ENCODE results near the gene CNPY2. TPM values are rescaled to one million over a fixed set of nuclear protein-coding genes. Genes with fewer than 3 reads are reported as not detected.

CNPY2 gene
- total and polyA plus RNA-seq, 2 of the 13 experiments (the other 11 are each of a cell fraction or from before 2014, with no cell fraction given), result 285 to 356 TPM

DNA sequence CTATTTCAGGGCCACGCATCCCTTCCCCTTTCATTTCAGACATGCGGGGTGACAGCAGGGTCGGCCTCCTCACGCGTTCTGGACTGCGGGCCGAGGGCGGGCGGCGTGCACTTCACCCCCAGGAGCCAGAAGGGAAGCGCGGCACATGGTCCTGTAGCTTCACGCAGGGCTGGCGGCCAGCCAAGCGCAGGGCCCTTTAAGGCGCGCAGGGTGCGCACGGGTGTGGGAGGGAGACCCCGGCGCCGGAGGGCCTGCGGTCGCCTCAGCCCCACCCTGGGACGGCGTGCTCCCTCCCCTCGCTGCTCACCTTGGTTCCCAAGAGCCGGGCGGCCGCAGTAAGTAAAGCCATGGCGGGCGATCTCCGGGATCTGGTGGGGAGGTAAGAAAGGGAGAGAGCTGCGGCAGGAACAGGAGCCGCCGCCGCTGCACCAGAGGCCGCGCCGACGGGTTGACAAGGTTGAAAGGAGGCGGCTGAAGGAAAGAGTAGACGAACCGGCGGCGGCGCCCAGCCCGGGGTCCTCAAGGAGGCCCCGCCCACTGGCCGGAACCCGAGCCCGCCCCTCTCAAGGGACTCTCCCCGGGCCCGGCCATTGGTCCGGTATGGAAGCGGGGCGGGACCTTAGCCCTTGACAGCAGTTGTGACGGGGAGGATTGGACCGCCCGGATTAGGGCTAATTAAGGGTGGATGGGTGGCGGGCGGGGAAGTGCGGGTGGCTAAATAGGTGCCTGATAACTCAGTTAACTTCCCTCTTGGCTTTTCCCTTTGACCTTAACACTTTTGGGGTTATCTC, 15.7 kb downstream of the CNPY2 start, which contains the start of gene CS (continued):
- TF ChIP-seq, protein P1, sequence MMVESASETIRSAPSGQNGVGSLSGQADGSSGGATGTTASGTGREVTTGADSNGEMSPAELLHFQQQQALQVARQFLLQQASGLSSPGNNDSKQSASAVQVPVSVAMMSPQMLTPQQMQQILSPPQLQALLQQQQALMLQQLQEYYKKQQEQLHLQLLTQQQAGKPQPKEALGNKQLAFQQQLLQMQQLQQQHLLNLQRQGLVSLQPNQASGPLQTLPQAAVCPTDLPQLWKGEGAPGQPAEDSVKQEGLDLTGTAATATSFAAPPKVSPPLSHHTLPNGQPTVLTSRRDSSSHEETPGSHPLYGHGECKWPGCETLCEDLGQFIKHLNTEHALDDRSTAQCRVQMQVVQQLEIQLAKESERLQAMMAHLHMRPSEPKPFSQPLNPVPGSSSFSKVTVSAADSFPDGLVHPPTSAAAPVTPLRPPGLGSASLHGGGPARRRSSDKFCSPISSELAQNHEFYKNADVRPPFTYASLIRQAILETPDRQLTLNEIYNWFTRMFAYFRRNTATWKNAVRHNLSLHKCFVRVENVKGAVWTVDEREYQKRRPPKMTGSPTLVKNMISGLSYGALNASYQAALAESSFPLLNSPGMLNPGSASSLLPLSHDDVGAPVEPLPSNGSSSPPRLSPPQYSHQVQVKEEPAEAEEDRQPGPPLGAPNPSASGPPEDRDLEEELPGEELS (CRISPR knock-in tag; IDR thresholded peaks at IDR 0.05), result no peak
- TF ChIP-seq ZNF766 (CRISPR knock-in tag; IDR thresholded peaks at IDR 0.05; ENCODE audit: borderline replicate concordance) (no peak), SOX5 (CRISPR knock-in tag; IDR thresholded peaks at IDR 0.05; ENCODE audit: borderline replicate concordance) (no peak), DR1 (CRISPR knock-in tag; IDR thresholded peaks at IDR 0.05) (peak; percentile 71), HMGXB4 (CRISPR knock-in tag; IDR thresholded peaks at IDR 0.05; ENCODE audit: borderline replicate concordance in 1 of 2, low read depth in 1 of 2) (peak; percentile 46 to 78; a peak in 3 of 4 replicates), TBX3 (IDR thresholded peaks at IDR 0.05; ENCODE audit: borderline replicate concordance) (peak; percentile 67; the same call in 1 of the 2 replicates), ZNF235 (CRISPR knock-in tag; IDR thresholded peaks at IDR 0.05; ENCODE audit: borderline replicate concordance) (peak; percentile 59; the same call in 1 of the 2 replicates), ZBTB38 (CRISPR knock-in tag; IDR thresholded peaks at IDR 0.05) (0 out of 2 replicates have a peak, but pooled peaks have one; percentile 23), MXD4 (CRISPR knock-in tag; IDR thresholded peaks at IDR 0.05) (peak; percentile 79), ZNF720 (CRISPR knock-in tag; IDR thresholded peaks at IDR 0.05) (no peak), CBX1 (IDR thresholded peaks at IDR 0.05; ENCODE audit: low read depth) (no peak), ARNT2 (CRISPR knock-in tag; IDR thresholded peaks at IDR 0.05; ENCODE audit: low read depth) (peak; percentile 64; the same call in 1 of the 2 replicates), MAF1 (CRISPR knock-in tag; IDR thresholded peaks at IDR 0.05; ENCODE audit: borderline replicate concordance) (no peak), SNAPC5 (CRISPR knock-in tag; IDR thresholded peaks at IDR 0.05; ENCODE audit: borderline replicate concordance) (0 out of 2 replicates have a peak, but pooled peaks have one; percentile 6), ZNF362 (CRISPR knock-in tag; IDR thresholded peaks at IDR 0.05; ENCODE audit: borderline replicate concordance) (peak; percentile 55; the same call in 1 of the 2 replicates), ZNF350 (CRISPR knock-in tag; IDR thresholded peaks at IDR 0.05; ENCODE audit: borderline replicate concordance, low read depth) (peak; percentile 84), TBX2 (CRISPR knock-in tag; IDR thresholded peaks at IDR 0.05; ENCODE audit: borderline replicate concordance) (peak; percentile 59), ZKSCAN5 (CRISPR knock-in tag; IDR thresholded peaks at IDR 0.05) (no peak), KDM2A (CRISPR knock-in tag; IDR thresholded peaks at IDR 0.05; ENCODE audit: borderline replicate concordance, low read depth) (peak; percentile 86; the same call in 1 of the 2 replicates)
- TF ChIP-seq, protein P2, sequence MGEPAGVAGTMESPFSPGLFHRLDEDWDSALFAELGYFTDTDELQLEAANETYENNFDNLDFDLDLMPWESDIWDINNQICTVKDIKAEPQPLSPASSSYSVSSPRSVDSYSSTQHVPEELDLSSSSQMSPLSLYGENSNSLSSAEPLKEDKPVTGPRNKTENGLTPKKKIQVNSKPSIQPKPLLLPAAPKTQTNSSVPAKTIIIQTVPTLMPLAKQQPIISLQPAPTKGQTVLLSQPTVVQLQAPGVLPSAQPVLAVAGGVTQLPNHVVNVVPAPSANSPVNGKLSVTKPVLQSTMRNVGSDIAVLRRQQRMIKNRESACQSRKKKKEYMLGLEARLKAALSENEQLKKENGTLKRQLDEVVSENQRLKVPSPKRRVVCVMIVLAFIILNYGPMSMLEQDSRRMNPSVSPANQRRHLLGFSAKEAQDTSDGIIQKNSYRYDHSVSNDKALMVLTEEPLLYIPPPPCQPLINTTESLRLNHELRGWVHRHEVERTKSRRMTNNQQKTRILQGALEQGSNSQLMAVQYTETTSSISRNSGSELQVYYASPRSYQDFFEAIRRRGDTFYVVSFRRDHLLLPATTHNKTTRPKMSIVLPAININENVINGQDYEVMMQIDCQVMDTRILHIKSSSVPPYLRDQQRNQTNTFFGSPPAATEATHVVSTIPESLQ (CRISPR knock-in tag; conservative IDR thresholded peaks at IDR 0.05), result no peak

Measured in HepG2 (cell line).